ENCODE results near the gene CHRDL2. TPM values are rescaled to one million over a fixed set of nuclear protein-coding genes. Genes with fewer than 3 reads are reported as not detected.

Gene CHRDL2
- total RNA-seq, 1 experiment from 2014 or later, result 2.5 TPM

- no peak overlapping the region for H3K4me3 Mint-ChIP-seq (ENCODE audit: unreplicated experiment)
- no peak for DNase-seq
- H3K9me3 Mint-ChIP-seq (ENCODE audit: unreplicated experiment), result no peaks in the 10 kb centered on the region
- Histone ChIP-seq H3K4me3 (ENCODE audit: low read depth, low read length) (no peak overlapping the region), H3K4me1 (peaks cover 13% of the 10 kb centered on the region), H3K27me3 (replicated peaks; ENCODE audit: control insufficient read depth, insufficient read depth, low read length) (no peaks in the 10 kb centered on the region), H3K9me3 (no peaks in the 10 kb centered on the region), H3K36me3 (ENCODE audit: control insufficient read depth, insufficient read depth, low read length) (no peaks in the 10 kb centered on the region)
- ChIA-PET POLR2A (no interaction called here), CTCF (interaction anchor here (0.9 to 6.9 kb wide), 4 partner anchors 19 to 476 kb away, joined by 3 to 158 read pairs (median 3); no protein-coding TSS in a partner anchor)
- no TSS peak for BruUV-seq (replicated peaks)
- H3K4me1 Mint-ChIP-seq (ENCODE audit: low read depth, unreplicated experiment), result peaks cover 23% of the 10 kb centered on the region
- no peak overlapping the region for H3K27ac Mint-ChIP-seq (ENCODE audit: unreplicated experiment)
- no peaks in the 10 kb centered on the region for H3K36me3 Mint-ChIP-seq (ENCODE audit: insufficient read depth, unreplicated experiment)
- TF ChIP-seq CTCF (IDR thresholded peaks at IDR 0.05; ENCODE audit: insufficient read depth in 1 of 2, low read depth in 1 of 2, low read length in 1 of 2, severe bottlenecking in 1 of 2, unreplicated experiment in 1 of 2), result no peak
- H3K27me3 Mint-ChIP-seq (ENCODE audit: insufficient read depth, unreplicated experiment), result peaks cover 22% of the 10 kb centered on the region
- intact Hi-C loops (cut with micrococcal nuclease; ENCODE audit: unreplicated experiment), result no loop called here
These were observed 1.8 kb downstream of the CHRDL2 start for GRCh38 chr11:74729397-74729796.

- peaks cover 15% of the 10 kb centered on the region for H3K27me3 Mint-ChIP-seq (ENCODE audit: insufficient read depth, unreplicated experiment)
- no peaks in the 10 kb centered on the region for H3K36me3 Mint-ChIP-seq (ENCODE audit: insufficient read depth, unreplicated experiment)
- 0 out of 2 replicates have a peak, but pooled peaks cover 7% of the 10 kb centered on the region for H3K4me1 ChIP-seq
- intact Hi-C loops (cut with micrococcal nuclease; ENCODE audit: unreplicated experiment), result loop anchor here (1.0 kb wide), 4 partner anchors 24 to 144 kb away; no protein-coding TSS in a partner anchor
- H3K36me3 ChIP-seq (ENCODE audit: control insufficient read depth, insufficient read depth, low read length), result no peaks in the 10 kb centered on the region
- TF ChIP-seq CTCF (IDR thresholded peaks at IDR 0.05; ENCODE audit: insufficient read depth in 1 of 2, low read depth in 1 of 2, low read length in 1 of 2, severe bottlenecking in 1 of 2, unreplicated experiment in 1 of 2), result peak; percentile 98 to 100
- DNase-seq, result peak; percentile 84 to 89
- H3K9me3 Mint-ChIP-seq (ENCODE audit: unreplicated experiment), result no peaks in the 10 kb centered on the region
- H3K27ac Mint-ChIP-seq (ENCODE audit: unreplicated experiment), result no peak overlapping the region
- BruUV-seq (replicated peaks), result no TSS peak
- H3K9me3 ChIP-seq, result no peaks in the 10 kb centered on the region
- peaks cover 13% of the 10 kb centered on the region for H3K4me1 Mint-ChIP-seq (ENCODE audit: low read depth, unreplicated experiment)
- no peak overlapping the region for H3K4me3 Mint-ChIP-seq (ENCODE audit: unreplicated experiment)
- CTCF ChIA-PET, result interaction anchor here (0.6 to 6.9 kb wide), 13 partner anchors 8 to 273 kb away, joined by 3 to 158 read pairs (median 4); no protein-coding TSS in a partner anchor
- POLR2A ChIA-PET, result interaction anchor here (1.0 kb wide), 2 partner anchors 24 to 234 kb away, joined by 3 read pairs; no protein-coding TSS in a partner anchor
- H3K4me3 ChIP-seq (ENCODE audit: low read depth, low read length), result no peak overlapping the region
- no peaks in the 10 kb centered on the region for H3K27me3 ChIP-seq (replicated peaks; ENCODE audit: control insufficient read depth, insufficient read depth, low read length)
These were observed 4.6 kb downstream of the CHRDL2 start for GRCh38 chr11:74726547-74727182.

GRCh38 chr11:74725701-74726100 is 5.5 kb downstream of the CHRDL2 start:
- H3K4me1 ChIP-seq, result 0 out of 2 replicates have a peak, but pooled peaks cover 7% of the 10 kb centered on the region
- DNase-seq, result no peak
- Mint-ChIP-seq H3K4me3 (ENCODE audit: unreplicated experiment) (no peak overlapping the region), H3K9me3 (ENCODE audit: unreplicated experiment) (no peaks in the 10 kb centered on the region), H3K36me3 (ENCODE audit: insufficient read depth, unreplicated experiment) (no peaks in the 10 kb centered on the region), H3K27me3 (ENCODE audit: insufficient read depth, unreplicated experiment) (peaks cover 11% of the 10 kb centered on the region), H3K27ac (ENCODE audit: unreplicated experiment) (no peak overlapping the region), H3K4me1 (ENCODE audit: low read depth, unreplicated experiment) (peaks cover 13% of the 10 kb centered on the region)
- no TSS peak for BruUV-seq (replicated peaks)
- H3K36me3 ChIP-seq (ENCODE audit: control insufficient read depth, insufficient read depth, low read length), result 0 out of 2 replicates have a peak, but pooled peaks cover 2% of the 10 kb centered on the region
- no peaks in the 10 kb centered on the region for H3K27me3 ChIP-seq (replicated peaks; ENCODE audit: control insufficient read depth, insufficient read depth, low read length)
- no peaks in the 10 kb centered on the region for H3K9me3 ChIP-seq
- no peak overlapping the region for H3K4me3 ChIP-seq (ENCODE audit: low read depth, low read length)
- ChIA-PET POLR2A (interaction anchor here (1.0 kb wide), 1 partner anchor 233 kb away, joined by 3 read pairs; no protein-coding TSS in a partner anchor), CTCF (interaction anchor here (0.6 to 6.9 kb wide), 8 partner anchors 9 to 272 kb away, joined by 3 to 158 read pairs (median 4); no protein-coding TSS in a partner anchor)
- intact Hi-C loops (cut with micrococcal nuclease; ENCODE audit: unreplicated experiment), result loop anchor here (1.0 kb wide), 4 partner anchors 23 to 145 kb away; no protein-coding TSS in a partner anchor
- TF ChIP-seq CTCF (IDR thresholded peaks at IDR 0.05; ENCODE audit: insufficient read depth in 1 of 2, low read depth in 1 of 2, low read length in 1 of 2, severe bottlenecking in 1 of 2, unreplicated experiment in 1 of 2), result no peak
